Endothelial cell of umbilical vein (primary cell): ENCODE measurements around the gene DIAPH2. TPM values are rescaled to one million over a fixed set of nuclear protein-coding genes. Genes with fewer than 3 reads are reported as not detected.

Experiments
- BruUV-seq: library from RNA; stranded (reverse); fragments of 400-500 nt; replicated peaks from 2 replicates; lab custom pipeline; 2021; lab: Mats Ljungman, UMichigan
- CTCF ChIA-PET: fragments of 300-600, 350-600 bp; sonication (Branson Sonifier 250); formaldehyde crosslinking; loops from one replicate; lab custom pipeline; 2021; ENCODE audit warnings: antibody characterized with exemption, inconsistent platforms; lab: Charles Lee
- POLR2A ChIA-PET: fragments of 300-600, 350-600 bp; sonication (Branson Sonifier 250); formaldehyde crosslinking; loops from one replicate; lab custom pipeline; 2021; ENCODE audit warnings: antibody characterized with exemption, inconsistent platforms; lab: Charles Lee
- DNase-seq: peaks from one replicate; pipeline ENCODE4 v3.0.0-alpha.2; 2011; ENCODE audit warnings: low read depth, low spot score
- FAIRE-seq: peaks from 2 replicates; lab custom pipeline; 2011; peaks lifted over from hg19 to GRCh38; lab: Jason Lieb, UNC
- H2AFZ ChIP-seq: 2 replicates; pipeline ENCODE4 v1.6.0; 2012; ENCODE audit warnings: low read depth, low read length, control low read depth, inconsistent platforms
- H3K27ac ChIP-seq: 2 replicates; pipeline ENCODE4 v1.5.1; 2011; ENCODE audit warnings: low read depth, mild to moderate bottlenecking, control low read depth, low read length, moderate library complexity; ENCODE audit not compliant: insufficient read depth
- H3K27me3 ChIP-seq, 2 experiments: 2 replicates each; pipeline versions ENCODE4 v1.6.0 to v1.6.1; 2011; ENCODE audit warnings: low read length in 2 of 2, mixed read lengths in 1 of 2; ENCODE audit not compliant: control insufficient read depth in 2 of 2, insufficient read depth in 2 of 2
- H3K36me3 ChIP-seq, 2 experiments: 2 replicates in 1 of 2; 3 replicates in 1 of 2; pipeline ENCODE4 v1.5.1; 2011; ENCODE audit warnings: low read length in 2 of 2, mild to moderate bottlenecking in 1 of 2, moderate library complexity in 1 of 2; ENCODE audit not compliant: control insufficient read depth in 2 of 2, insufficient read depth in 2 of 2; ENCODE audit errors: extremely low read depth in 1 of 2
- H3K4me1 ChIP-seq: 3 replicates; pipeline ENCODE4 v1.5.1; 2011; ENCODE audit warnings: mild to moderate bottlenecking, low read length; ENCODE audit not compliant: control insufficient read depth, insufficient read depth; ENCODE audit errors: extremely low read depth
- H3K4me2 ChIP-seq: 2 replicates; pipeline ENCODE4 v1.6.1; 2011; ENCODE audit warnings: low read length, control low read depth, mixed read lengths; ENCODE audit not compliant: insufficient read depth
- H3K4me3 ChIP-seq, 3 experiments: fragments of 200-600 bp in 1 of 3; sonication (generic), shearing (Covaris generic) in 1 of 3; replicated peaks in 1 of 3; 2 replicates each; pipeline ENCODE4 v1.5.1; 2011 to 2016; ENCODE audit warnings: control low read depth in 3 of 3, low read length in 3 of 3, mild to moderate bottlenecking in 2 of 3, inconsistent platforms in 1 of 3, low read depth in 1 of 3, moderate library complexity in 1 of 3; ENCODE audit not compliant: insufficient read depth in 1 of 3
- H3K79me2 ChIP-seq: 2 replicates; pipeline ENCODE4 v1.6.0; 2012; ENCODE audit warnings: low read length, inconsistent platforms; ENCODE audit not compliant: control insufficient read depth, insufficient read depth
- H3K9ac ChIP-seq: replicated peaks from 2 replicates; pipeline ENCODE3; 2011; ENCODE audit warnings: low read length, control low read depth; ENCODE audit not compliant: insufficient read depth; ENCODE audit errors: extremely low read depth
- H3K9me1 ChIP-seq: replicated peaks from 3 replicates; pipeline ENCODE4 v1.6.0; 2011; ENCODE audit warnings: mild to moderate bottlenecking, low read length; ENCODE audit not compliant: control insufficient read depth, insufficient read depth; ENCODE audit errors: extremely low read depth
- H3K9me3 ChIP-seq: replicated peaks from 2 replicates; pipeline ENCODE4 v1.5.1; 2012; ENCODE audit warnings: low read length, inconsistent platforms; ENCODE audit not compliant: control insufficient read depth, insufficient read depth
- H4K20me1 ChIP-seq: replicated peaks from 2 replicates; pipeline ENCODE3; 2011; ENCODE audit warnings: mild to moderate bottlenecking, low read length; ENCODE audit not compliant: control insufficient read depth, insufficient read depth; ENCODE audit errors: extremely low read depth
- CTCF ChIP-seq, 2 donors: IDR thresholded peaks; 1 replicate in 1 of 2; 2 replicates in 1 of 2; pipeline ENCODE4 v1.5.1; 2011; ENCODE audit warnings: low read length in 2 of 2, mild to moderate bottlenecking in 2 of 2, moderate library complexity in 2 of 2, control low read depth in 1 of 2, inconsistent platforms in 1 of 2, low read depth in 1 of 2; ENCODE audit not compliant: insufficient read depth in 1 of 2; ENCODE audit errors: extremely low read depth in 1 of 2
- EZH2 ChIP-seq: IDR thresholded peaks from 2 replicates; pipeline ENCODE4 v1.6.1; 2012; ENCODE audit warnings: borderline replicate concordance, low read depth, mild to moderate bottlenecking, moderate library complexity, low read length, inconsistent platforms; ENCODE audit not compliant: severe bottlenecking
- FOS ChIP-seq: IDR thresholded peaks from 2 replicates; pipeline ENCODE4 v1.6.1; 2011; ENCODE audit warnings: mild to moderate bottlenecking, low read length, moderate library complexity, borderline replicate concordance; ENCODE audit not compliant: insufficient read depth
- GATA2 ChIP-seq: IDR thresholded peaks from 2 replicates; pipeline ENCODE4 v1.7.0; 2011; ENCODE audit warnings: low read depth, mild to moderate bottlenecking, moderate library complexity, mixed read lengths, low read length; ENCODE audit not compliant: insufficient read length, insufficient read depth
- JUN ChIP-seq: IDR thresholded peaks from 2 replicates; pipeline ENCODE4 v1.6.1; 2011; ENCODE audit warnings: borderline replicate concordance, low read depth; ENCODE audit not compliant: insufficient read length, insufficient read depth
- MAX ChIP-seq: IDR thresholded peaks from 2 replicates; pipeline ENCODE4 v1.6.1; 2011; ENCODE audit not compliant: insufficient read depth, insufficient read length
- MYC ChIP-seq: IDR thresholded peaks from one replicate; pipeline ENCODE4 v1.6.1; 2011; ENCODE audit warnings: mild to moderate bottlenecking, low read depth, low read length
- POLR2A ChIP-seq: IDR thresholded peaks from 2 replicates; pipeline ENCODE4 v1.6.1; 2012; ENCODE audit warnings: low read depth, mild to moderate bottlenecking, control low read depth, low read length
- POLR2AphosphoS5 ChIP-seq: IDR thresholded peaks from 2 replicates; pipeline ENCODE4 v1.6.1; 2012; ENCODE audit warnings: low read depth, mild to moderate bottlenecking, control low read depth, low read length, moderate library complexity; ENCODE audit not compliant: insufficient read depth
- dilution Hi-C: fragments of 300-500 bp; cut with MboI; formaldehyde crosslinking; loops from one replicate; pipeline ENCODE4 v1.15.0; 2019; ENCODE audit warnings: low sequenced_read_pairs; ENCODE audit not compliant: extremely low pct_ligation_motif_present
- intact Hi-C: fragments of 100-400 bp; cut with micrococcal nuclease; formaldehyde crosslinking; loops from one replicate; pipeline ENCODE4 v1.10.0; 2022
- polyA plus RNA-seq, 4 experiments: library from polyadenylated mRNA; depleted of rRNA in 3 of 4; stranded (reverse) in 3 of 4; unstranded in 1 of 4; fragments of >200 nt; gene quantifications; 2 replicates each; pipeline versions ENCODE4 v1.2.1 to v1.2.3, GENCODE V29; 2011 to 2012; ENCODE audit warnings: missing spikeins in 1 of 4
- total RNA-seq: library from RNA; stranded (reverse); gene quantifications from 2 replicates; pipeline ENCODE4 v1.2.3, GENCODE V29; 2021

Gene DIAPH2
- total and polyA plus RNA-seq, 2 donors (not counting 3 experiments of a cell fraction or from before 2014, with no cell fraction given), result 3.0 to 30.0 TPM

- Histone ChIP-seq H3K9me3 (peaks cover 2% of the 10 kb centered on the region), H3K27ac (peak overlapping the region; percentile 67), H3K9ac (peak overlapping the region; percentile 56), H3K4me3 (no peak overlapping the region), H4K20me1 (no peaks in the 10 kb centered on the region), H3K27me3 (no peaks in the 10 kb centered on the region), H3K4me2 (no peak overlapping the region), H3K9me1 (no peaks in the 10 kb centered on the region), H3K4me1 (peaks cover 27% of the 10 kb centered on the region), H3K36me3 (no peaks in the 10 kb centered on the region), H3K79me2 (no peaks in the 10 kb centered on the region), H2AFZ (no peak overlapping the region)
- dilution Hi-C loops, result no loop called here
- DNase-seq (peak; percentile 91), FAIRE-seq (peak; percentile 92)
- TF ChIP-seq MYC (no peak), EZH2 (no peak), JUN (no peak), CTCF (IDR thresholded peaks at IDR 0.05; ENCODE audit: extremely low read depth in 1 of 2, insufficient read depth in 1 of 2, low read depth in 1 of 2, low read length in 2 of 2) (no peak), FOS (peak; percentile 35), POLR2A (no peak), MAX (no peak), POLR2AphosphoS5 (no peak), GATA2 (peak; percentile 33)
- ChIA-PET CTCF (no interaction called here), POLR2A (no interaction called here)
- BruUV-seq, result no TSS peak
- intact Hi-C loops, result loop anchor here (2.0 to 10.0 kb wide), 4 partner anchors 88 to 622 kb away; no protein-coding TSS in a partner anchor
These were observed 845.0 kb downstream of the DIAPH2 start for GRCh38 chrX:97529536-97530200.
